ENCODE data around the gene NUP58.
A peak's percentile ranks its signal among the peaks of the same experiment; 100 is the strongest.

The NUP58 gene

DNA sequence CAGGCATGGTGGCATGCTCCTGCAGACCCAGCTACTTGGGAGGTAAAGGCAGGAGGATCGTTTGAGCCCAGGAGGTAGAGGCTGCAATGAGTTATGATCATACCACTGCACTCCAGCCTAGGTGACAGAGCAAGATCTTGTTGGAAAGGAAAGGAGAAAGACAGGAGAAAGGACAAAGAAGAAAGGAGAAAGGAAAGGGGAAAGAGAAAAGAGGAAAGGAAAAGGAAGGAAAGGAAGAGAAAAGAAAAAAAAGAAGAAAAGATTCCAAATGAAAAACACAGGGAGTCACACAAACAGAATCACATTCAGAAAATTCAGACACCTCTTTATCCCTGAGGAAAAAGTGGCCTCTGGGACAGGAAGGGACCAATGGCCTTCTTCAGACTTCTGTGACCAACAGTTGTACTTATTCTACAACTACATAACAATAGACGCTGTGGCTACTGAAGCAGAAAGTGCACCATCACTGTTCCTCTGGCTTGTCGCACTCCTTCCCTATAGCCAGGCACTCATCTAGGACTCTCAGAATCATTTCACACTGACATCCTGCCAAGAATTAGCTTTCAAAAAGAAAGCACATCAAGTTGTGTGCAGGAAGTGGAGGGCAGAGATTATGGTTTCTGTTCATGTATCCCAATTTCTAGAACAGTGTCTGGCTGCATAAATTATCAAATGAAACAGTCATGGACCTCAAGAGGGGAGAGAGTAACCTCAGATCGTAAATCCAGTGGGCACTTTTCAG, 20.1 kb upstream of the NUP58 start:
- TF ChIP-seq SPI1 (IDR thresholded peaks at IDR 0.05; ENCODE audit: borderline replicate concordance, low read depth): no peak
- TF ChIP-seq GABPA (IDR thresholded peaks at IDR 0.05; ENCODE audit: low read depth): no peak
- TF ChIP-seq, protein P1, sequence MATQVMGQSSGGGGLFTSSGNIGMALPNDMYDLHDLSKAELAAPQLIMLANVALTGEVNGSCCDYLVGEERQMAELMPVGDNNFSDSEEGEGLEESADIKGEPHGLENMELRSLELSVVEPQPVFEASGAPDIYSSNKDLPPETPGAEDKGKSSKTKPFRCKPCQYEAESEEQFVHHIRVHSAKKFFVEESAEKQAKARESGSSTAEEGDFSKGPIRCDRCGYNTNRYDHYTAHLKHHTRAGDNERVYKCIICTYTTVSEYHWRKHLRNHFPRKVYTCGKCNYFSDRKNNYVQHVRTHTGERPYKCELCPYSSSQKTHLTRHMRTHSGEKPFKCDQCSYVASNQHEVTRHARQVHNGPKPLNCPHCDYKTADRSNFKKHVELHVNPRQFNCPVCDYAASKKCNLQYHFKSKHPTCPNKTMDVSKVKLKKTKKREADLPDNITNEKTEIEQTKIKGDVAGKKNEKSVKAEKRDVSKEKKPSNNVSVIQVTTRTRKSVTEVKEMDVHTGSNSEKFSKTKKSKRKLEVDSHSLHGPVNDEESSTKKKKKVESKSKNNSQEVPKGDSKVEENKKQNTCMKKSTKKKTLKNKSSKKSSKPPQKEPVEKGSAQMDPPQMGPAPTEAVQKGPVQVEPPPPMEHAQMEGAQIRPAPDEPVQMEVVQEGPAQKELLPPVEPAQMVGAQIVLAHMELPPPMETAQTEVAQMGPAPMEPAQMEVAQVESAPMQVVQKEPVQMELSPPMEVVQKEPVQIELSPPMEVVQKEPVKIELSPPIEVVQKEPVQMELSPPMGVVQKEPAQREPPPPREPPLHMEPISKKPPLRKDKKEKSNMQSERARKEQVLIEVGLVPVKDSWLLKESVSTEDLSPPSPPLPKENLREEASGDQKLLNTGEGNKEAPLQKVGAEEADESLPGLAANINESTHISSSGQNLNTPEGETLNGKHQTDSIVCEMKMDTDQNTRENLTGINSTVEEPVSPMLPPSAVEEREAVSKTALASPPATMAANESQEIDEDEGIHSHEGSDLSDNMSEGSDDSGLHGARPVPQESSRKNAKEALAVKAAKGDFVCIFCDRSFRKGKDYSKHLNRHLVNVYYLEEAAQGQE (IDR thresholded peaks at IDR 0.05; ENCODE audit: insufficient replicate concordance, low read depth): no peak
- TF ChIP-seq, protein P2, sequence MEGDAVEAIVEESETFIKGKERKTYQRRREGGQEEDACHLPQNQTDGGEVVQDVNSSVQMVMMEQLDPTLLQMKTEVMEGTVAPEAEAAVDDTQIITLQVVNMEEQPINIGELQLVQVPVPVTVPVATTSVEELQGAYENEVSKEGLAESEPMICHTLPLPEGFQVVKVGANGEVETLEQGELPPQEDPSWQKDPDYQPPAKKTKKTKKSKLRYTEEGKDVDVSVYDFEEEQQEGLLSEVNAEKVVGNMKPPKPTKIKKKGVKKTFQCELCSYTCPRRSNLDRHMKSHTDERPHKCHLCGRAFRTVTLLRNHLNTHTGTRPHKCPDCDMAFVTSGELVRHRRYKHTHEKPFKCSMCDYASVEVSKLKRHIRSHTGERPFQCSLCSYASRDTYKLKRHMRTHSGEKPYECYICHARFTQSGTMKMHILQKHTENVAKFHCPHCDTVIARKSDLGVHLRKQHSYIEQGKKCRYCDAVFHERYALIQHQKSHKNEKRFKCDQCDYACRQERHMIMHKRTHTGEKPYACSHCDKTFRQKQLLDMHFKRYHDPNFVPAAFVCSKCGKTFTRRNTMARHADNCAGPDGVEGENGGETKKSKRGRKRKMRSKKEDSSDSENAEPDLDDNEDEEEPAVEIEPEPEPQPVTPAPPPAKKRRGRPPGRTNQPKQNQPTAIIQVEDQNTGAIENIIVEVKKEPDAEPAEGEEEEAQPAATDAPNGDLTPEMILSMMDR (IDR thresholded peaks at IDR 0.05; ENCODE audit: insufficient read depth, low read length): no peak
- TF ChIP-seq POLR2AphosphoS5 (IDR thresholded peaks at IDR 0.05; ENCODE audit: low read depth): no peak
- Histone ChIP-seq H3K27me3 (ENCODE audit: insufficient read depth, poor library complexity, severe bottlenecking) (no peaks in the 10 kb centered on the region), H3K4me3 (replicated peaks; ENCODE audit: insufficient read depth, low read length) (no peak overlapping the region), H3K27ac (replicated peaks) (no peak overlapping the region; the same call in 1 of the 2 replicates)
- DNase-seq (ENCODE audit: low read depth in 1 of 2, low spot score in 1 of 2): no peak

DNA sequence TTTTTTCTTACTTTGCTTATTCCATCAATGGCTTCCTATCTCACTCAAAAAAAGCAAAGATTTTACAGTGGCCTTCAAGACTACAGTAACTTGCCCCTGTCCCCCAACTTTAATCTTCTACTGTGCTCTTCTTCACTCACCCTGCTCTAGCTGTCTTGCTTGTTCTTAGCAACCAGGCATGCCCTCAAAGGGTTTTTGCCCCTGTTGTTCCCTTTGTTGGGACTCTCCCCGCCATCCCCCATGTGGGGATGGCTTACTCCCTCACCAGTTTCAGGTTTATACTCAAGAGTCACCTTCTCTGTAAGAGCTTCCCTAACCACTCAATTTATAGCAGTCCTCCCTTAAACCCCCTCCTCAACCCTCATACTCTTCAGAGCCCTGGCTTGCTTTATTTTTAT, 19.5 kb upstream of the NUP58 start:
- no peaks in the 10 kb centered on the region for H3K27me3 ChIP-seq (ENCODE audit: insufficient read depth, poor library complexity, severe bottlenecking)
- H3K4me3 ChIP-seq (replicated peaks; ENCODE audit: insufficient read depth, low read length): no peak overlapping the region
- H3K27ac ChIP-seq (replicated peaks): no peak overlapping the region
- no peak for DNase-seq (ENCODE audit: low read depth in 1 of 2, low spot score in 1 of 2)
- TF ChIP-seq, protein P2 (IDR thresholded peaks at IDR 0.05; ENCODE audit: insufficient read depth, low read length): no peak
- no peak for TF ChIP-seq POLR2AphosphoS5 (IDR thresholded peaks at IDR 0.05; ENCODE audit: low read depth)
- no peak for TF ChIP-seq GABPA (IDR thresholded peaks at IDR 0.05; ENCODE audit: low read depth)

DNA sequence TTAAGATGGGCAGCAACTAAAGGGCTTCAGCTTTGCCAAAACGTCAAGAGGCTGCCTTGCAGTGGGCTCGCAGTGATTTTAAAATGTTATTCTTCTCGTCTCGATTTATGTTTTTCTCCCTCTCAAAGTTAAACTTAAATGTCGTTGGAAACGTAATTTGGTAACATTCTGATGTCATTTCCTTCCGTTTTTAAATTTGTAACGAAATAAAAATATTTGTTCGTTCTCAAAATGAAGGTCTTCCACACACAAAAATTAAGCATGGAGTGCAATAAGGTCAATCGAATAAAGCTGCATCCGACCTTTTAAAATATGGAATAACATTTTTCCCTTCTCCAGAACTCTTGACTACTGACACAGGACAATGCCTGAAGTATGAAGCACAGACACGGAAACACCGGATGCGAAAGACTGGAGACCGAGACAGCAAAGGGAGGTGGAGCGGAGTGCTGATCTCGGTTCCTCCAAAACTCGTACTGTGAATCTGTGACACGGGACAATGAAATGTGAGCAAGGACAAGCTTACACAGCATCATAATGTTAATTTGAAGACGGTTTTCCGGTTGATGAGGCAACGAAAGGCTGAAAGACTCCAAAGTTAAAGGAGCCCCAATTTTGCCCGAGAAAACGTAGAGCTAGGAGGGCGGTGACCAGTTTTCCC, 15.0 kb upstream of the NUP58 start:
- Histone ChIP-seq H3K27ac (replicated peaks) (peak overlapping the region; percentile 96), H3K27me3 (ENCODE audit: insufficient read depth, poor library complexity, severe bottlenecking) (no peaks in the 10 kb centered on the region), H3K4me3 (replicated peaks; ENCODE audit: insufficient read depth, low read length) (peak overlapping the region; percentile 98)
- TF ChIP-seq, protein P1 (IDR thresholded peaks at IDR 0.05; ENCODE audit: insufficient replicate concordance, low read depth): no peak
- TF ChIP-seq POLR2AphosphoS5 (IDR thresholded peaks at IDR 0.05; ENCODE audit: low read depth) (no peak; the same call in 1 of the 2 replicates), GABPA (IDR thresholded peaks at IDR 0.05; ENCODE audit: low read depth) (no peak), SPI1 (IDR thresholded peaks at IDR 0.05; ENCODE audit: borderline replicate concordance, low read depth) (no peak)
- TF ChIP-seq, protein P2 (IDR thresholded peaks at IDR 0.05; ENCODE audit: insufficient read depth, low read length): no peak
- peak in 1 of 2 experiments; percentile 71 for DNase-seq (ENCODE audit: low read depth in 1 of 2, low spot score in 1 of 2)
